AG04450 (cell line): Measurements from ENCODE around the gene AASDH. TPM values are rescaled to one million over a fixed set of nuclear protein-coding genes. Genes with fewer than 3 reads are reported as not detected.

ENCODE experiments used
- CTCF ChIA-PET: fragments of 300-600, 350-600 bp; formaldehyde crosslinking; extraction: SDS; loops from one replicate; lab custom pipeline; 2022; ENCODE audit warnings: antibody characterized with exemption, inconsistent platforms; lab: Charles Lee
- POLR2A ChIA-PET: fragments of 350-600 bp; formaldehyde crosslinking; extraction: SDS; loops from one replicate; lab custom pipeline; 2021; ENCODE audit warnings: antibody characterized with exemption, inconsistent platforms; lab: Yijun Ruan, JAX
- DNase-seq: peaks from one replicate; pipeline ENCODE4 v3.0.0-alpha.2; 2011; ENCODE audit warnings: low read depth, low spot score
- H3K27ac ChIP-seq: one replicate; pipeline ENCODE4 v1.5.1; 2012; ENCODE audit warnings: low read depth, low read length, control low read depth
- H3K27me3 ChIP-seq: one replicate; pipeline ENCODE4 v1.6.0; 2012; ENCODE audit warnings: low read length; ENCODE audit not compliant: control insufficient read depth, insufficient read depth
- H3K4me3 ChIP-seq: 2 replicates; pipeline ENCODE4 v1.5.1; 2011; ENCODE audit warnings: mild to moderate bottlenecking, low read depth, low read length, control low read depth
- H3K9me3 ChIP-seq: 2 replicates; pipeline ENCODE4 v1.5.1; 2012; ENCODE audit warnings: low read length; ENCODE audit not compliant: control insufficient read depth, insufficient read depth
- polyA plus RNA-seq: library from polyadenylated mRNA; depleted of rRNA; stranded (reverse); fragments of >200 nt; gene quantifications from 2 replicates; pipeline ENCODE4 v1.2.3, GENCODE V29; 2011
- TF ChIP-seq, protein P1 (sequence below): IDR thresholded peaks from 2 replicates; pipeline ENCODE4 v1.5.1; 2011; ENCODE audit warnings: low read depth, low read length, control low read depth, inconsistent platforms

AASDH gene
- polyA plus RNA-seq, 1 experiment: 14.8 TPM

DNA sequence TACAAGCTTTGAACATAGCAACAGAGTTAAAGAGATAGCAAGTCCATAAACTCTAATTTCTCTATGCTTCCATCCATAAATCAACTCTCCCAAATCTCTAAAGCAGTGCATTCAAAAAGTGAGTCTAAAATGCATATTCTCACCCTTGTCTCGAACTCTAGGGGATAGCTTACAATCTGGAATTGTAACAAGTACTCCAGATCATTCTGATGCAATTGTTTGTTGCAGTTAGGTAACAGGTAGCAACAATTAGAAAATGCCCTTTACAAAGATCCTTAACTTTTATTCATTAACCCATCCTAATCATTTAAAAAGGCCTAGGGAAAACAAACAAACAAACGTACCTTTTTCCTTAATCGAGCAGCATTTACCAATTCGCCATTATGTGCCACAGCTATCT is 18.9 kb upstream of the AASDH start:
- Histone ChIP-seq H3K27me3 (no peaks in the 10 kb centered on the region), H3K9me3 (no peaks in the 10 kb centered on the region), H3K27ac (no peak overlapping the region), H3K4me3 (no peak overlapping the region)
- POLR2A ChIA-PET: no interaction called here
- TF ChIP-seq, protein P1, sequence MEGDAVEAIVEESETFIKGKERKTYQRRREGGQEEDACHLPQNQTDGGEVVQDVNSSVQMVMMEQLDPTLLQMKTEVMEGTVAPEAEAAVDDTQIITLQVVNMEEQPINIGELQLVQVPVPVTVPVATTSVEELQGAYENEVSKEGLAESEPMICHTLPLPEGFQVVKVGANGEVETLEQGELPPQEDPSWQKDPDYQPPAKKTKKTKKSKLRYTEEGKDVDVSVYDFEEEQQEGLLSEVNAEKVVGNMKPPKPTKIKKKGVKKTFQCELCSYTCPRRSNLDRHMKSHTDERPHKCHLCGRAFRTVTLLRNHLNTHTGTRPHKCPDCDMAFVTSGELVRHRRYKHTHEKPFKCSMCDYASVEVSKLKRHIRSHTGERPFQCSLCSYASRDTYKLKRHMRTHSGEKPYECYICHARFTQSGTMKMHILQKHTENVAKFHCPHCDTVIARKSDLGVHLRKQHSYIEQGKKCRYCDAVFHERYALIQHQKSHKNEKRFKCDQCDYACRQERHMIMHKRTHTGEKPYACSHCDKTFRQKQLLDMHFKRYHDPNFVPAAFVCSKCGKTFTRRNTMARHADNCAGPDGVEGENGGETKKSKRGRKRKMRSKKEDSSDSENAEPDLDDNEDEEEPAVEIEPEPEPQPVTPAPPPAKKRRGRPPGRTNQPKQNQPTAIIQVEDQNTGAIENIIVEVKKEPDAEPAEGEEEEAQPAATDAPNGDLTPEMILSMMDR: no peak
- CTCF ChIA-PET: no interaction called here
- no peak for DNase-seq

- POLR2A ChIA-PET: no interaction called here
- H3K27ac ChIP-seq: no peak overlapping the region
- CTCF ChIA-PET: interaction anchor here (0.6 to 1.2 kb wide), 2 partner anchors 21 to 429 kb away, joined by 3 to 5 read pairs; no protein-coding TSS in a partner anchor
Measured at GRCh38 chr4:56405016-56405415, 17.7 kb upstream of the AASDH start.

GRCh38 chr4:56400560-56400959 is 13.3 kb upstream of the AASDH start:
- CTCF ChIA-PET: no interaction called here
- H3K9me3 ChIP-seq: no peaks in the 10 kb centered on the region
- POLR2A ChIA-PET: no interaction called here
- no peak overlapping the region for H3K27ac ChIP-seq
- TF ChIP-seq, protein P1: no peak
- H3K4me3 ChIP-seq: no peak overlapping the region
- no peaks in the 10 kb centered on the region for H3K27me3 ChIP-seq
- no peak for DNase-seq

More at GRCh38 chr4:56405016-56405415, 17.7 kb upstream of the AASDH start:
- TF ChIP-seq, protein P1: no peak
- H3K9me3 ChIP-seq: no peaks in the 10 kb centered on the region
- no peak for DNase-seq
- no peaks in the 10 kb centered on the region for H3K27me3 ChIP-seq
- no peak overlapping the region for H3K4me3 ChIP-seq

DNA sequence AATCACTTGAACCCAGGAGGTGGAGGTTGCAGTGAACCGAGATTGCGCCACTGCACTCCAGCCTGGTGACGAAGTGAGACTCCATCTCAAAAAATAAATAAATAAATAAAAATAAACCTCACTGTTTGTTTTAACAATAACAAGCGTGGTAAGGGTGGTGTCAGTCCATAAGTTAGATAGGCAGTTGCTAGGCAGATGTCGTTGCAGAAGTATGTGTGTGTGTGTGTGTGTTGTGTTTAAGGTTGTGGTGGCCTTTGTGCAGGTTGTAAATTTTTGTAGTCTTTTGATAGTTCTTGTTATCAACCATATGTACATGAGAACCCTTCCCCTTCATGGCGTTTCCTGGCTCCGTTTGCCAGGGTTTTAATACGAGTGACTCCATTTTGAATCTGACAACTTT is 4.0 kb upstream of the AASDH start:
- Histone ChIP-seq H3K4me3 (no peak overlapping the region), H3K27ac (no peak overlapping the region), H3K9me3 (no peaks in the 10 kb centered on the region), H3K27me3 (no peaks in the 10 kb centered on the region)
- no peak for DNase-seq
- ChIA-PET POLR2A (no interaction called here), CTCF (no interaction called here)
- TF ChIP-seq, protein P1: no peak

GRCh38 chr4:56389558-56389957 is 2.3 kb upstream of the AASDH start:
- no peak overlapping the region for H3K27ac ChIP-seq
- H3K27me3 ChIP-seq: no peaks in the 10 kb centered on the region
- H3K4me3 ChIP-seq: no peak overlapping the region
- H3K9me3 ChIP-seq: no peaks in the 10 kb centered on the region
- ChIA-PET POLR2A (interaction anchor here (0.7 kb wide), 1 partner anchor 648 kb away, joined by 3 read pairs; no protein-coding TSS in a partner anchor), CTCF (interaction anchor here (0.5 kb wide), 1 partner anchor 14 kb away, joined by 4 read pairs; no protein-coding TSS in a partner anchor)
- DNase-seq: no peak
- TF ChIP-seq, protein P1: no peak
